HCT116 (cell line): ENCODE measurements around the gene CMTM2. TPM values are rescaled to one million over a fixed set of nuclear protein-coding genes. Genes with fewer than 3 reads are reported as not detected.

Experiments used
- ATAC-seq: fragments of 200-7000 bp; cut with Tn5 transposase; 2 replicates; pipeline ENCODE4 v1.9.1; 2020; ENCODE audit warnings: mild to moderate bottlenecking, moderate library complexity
- BruUV-seq: library from RNA; stranded (reverse); fragments of 400-500 nt; replicated peaks from 2 replicates; lab custom pipeline; 2021; lab: Mats Ljungman, UMichigan
- CTCF ChIA-PET: fragments of 300-600 bp; sonication (Branson Sonifier 250); formaldehyde crosslinking; loops from one replicate; lab custom pipeline; 2021; ENCODE audit warnings: antibody characterized with exemption; lab: Charles Lee
- POLR2A ChIA-PET: fragments of 300-600, 350-600 bp; sonication (Branson Sonifier 250); formaldehyde crosslinking; loops from one replicate; lab custom pipeline; 2021; ENCODE audit warnings: antibody characterized with exemption; lab: Charles Lee
- RAD21 ChIA-PET, 2 experiments: fragments of 300-600 bp; sonication (Branson Sonifier 250); formaldehyde crosslinking; loops; one replicate each; lab custom pipeline; 2023; ENCODE audit warnings: low total read pairs in 2 of 2; ENCODE audit not compliant: uncharacterized antibody in 2 of 2, unreplicated experiment in 2 of 2, low non-redundant PET in 1 of 2; lab: Charles Lee
- DNase-seq: peaks from one replicate; pipeline ENCODE4 v3.0.0-alpha.2; 2010; ENCODE audit warnings: low read depth, low spot score
- H2AFZ ChIP-seq: fragments of 200-600 bp; shearing (Covaris generic), sonication (generic); 2 replicates; pipeline ENCODE4 v1.6.1; 2017; ENCODE audit warnings: low read depth, mixed run types, mixed read lengths, antibody characterized with exemption, low read length; ENCODE audit not compliant: poor library complexity, severe bottlenecking
- H3K27ac ChIP-seq: 2 replicates; pipeline ENCODE4 v1.5.1; 2012; ENCODE audit warnings: low read depth, low read length
- H3K27me3 ChIP-seq: fragments of 200-600 bp; sonication (generic); 2 replicates; pipeline ENCODE4 v1.6.1; 2016; ENCODE audit warnings: mixed run types, low read length, mixed read lengths; ENCODE audit not compliant: insufficient read depth
- H3K36me3 ChIP-seq, 2 experiments: fragments of 200-500 bp in 1 of 2; fragments of 200-600 bp in 1 of 2; sonication (Bioruptor generic) in 1 of 2; sonication (generic) in 1 of 2; 2 replicates each; pipeline versions ENCODE4 v1.5.1 to v1.6.1; 2014 to 2016; ENCODE audit warnings: low read length in 2 of 2, inconsistent platforms in 1 of 2, mixed read lengths in 1 of 2, mixed run types in 1 of 2; ENCODE audit not compliant: insufficient read depth in 2 of 2, control insufficient read depth in 1 of 2
- H3K4me1 ChIP-seq, 2 experiments: fragments of 200-600 bp in 1 of 2; sonication (generic) in 1 of 2; 2 replicates each; pipeline versions ENCODE4 v1.5.1 to v1.6.1; 2012 to 2017; ENCODE audit warnings: low read length in 2 of 2, inconsistent platforms in 1 of 2, mild to moderate bottlenecking in 1 of 2, mixed read lengths in 1 of 2, mixed run types in 1 of 2, moderate library complexity in 1 of 2; ENCODE audit not compliant: insufficient read depth in 2 of 2, control insufficient read depth in 1 of 2
- H3K4me2 ChIP-seq: fragments of 200-600 bp; sonication (generic); 2 replicates; pipeline ENCODE4 v1.6.1; 2017; ENCODE audit warnings: mixed run types, low read length, mixed read lengths
- H3K4me3 ChIP-seq, 2 experiments: fragments of 200-600 bp in 1 of 2; sonication (generic) in 1 of 2; replicated peaks in 1 of 2; 2 replicates each; pipeline ENCODE4 v1.5.1; 2011 to 2016; ENCODE audit warnings: low read length in 2 of 2, control low read depth in 1 of 2, low read depth in 1 of 2, mild to moderate bottlenecking in 1 of 2, mixed read lengths in 1 of 2, mixed run types in 1 of 2
- H3K79me2 ChIP-seq: fragments of 200-600 bp; sonication (generic); 2 replicates; pipeline ENCODE4 v1.6.1; 2017; ENCODE audit warnings: mild to moderate bottlenecking, mixed run types, low read length, moderate library complexity, mixed read lengths; ENCODE audit not compliant: insufficient read depth
- H3K9ac ChIP-seq: fragments of 200-600 bp; sonication (generic); 2 replicates; pipeline ENCODE4 v1.6.1; 2016; ENCODE audit warnings: low read length, mixed read lengths
- H3K9me2 ChIP-seq: fragments of 200-600 bp; sonication (generic), shearing (Covaris generic); 2 replicates; pipeline ENCODE4 v1.6.1; 2017; ENCODE audit warnings: mixed run types, mild to moderate bottlenecking, moderate library complexity; ENCODE audit not compliant: insufficient read depth
- H3K9me3 ChIP-seq, 2 experiments: fragments of 200-500 bp in 1 of 2; fragments of 200-600 bp in 1 of 2; sonication (Bioruptor generic) in 1 of 2; sonication (generic) in 1 of 2; 2 replicates each; pipeline ENCODE4 v1.6.1; 2014 to 2017; ENCODE audit warnings: low read length in 2 of 2, mixed read lengths in 2 of 2, inconsistent platforms in 1 of 2, low read depth in 1 of 2, mild to moderate bottlenecking in 1 of 2, mixed run types in 1 of 2, moderate library complexity in 1 of 2; ENCODE audit not compliant: control insufficient read depth in 1 of 2, insufficient read depth in 1 of 2
- H4K20me1 ChIP-seq: fragments of 200-600 bp; sonication (generic), shearing (Covaris generic); 2 replicates; pipeline ENCODE4 v1.6.1; 2017; ENCODE audit warnings: mixed run types, mild to moderate bottlenecking, moderate library complexity; ENCODE audit not compliant: insufficient read depth
- CBX3 ChIP-seq: IDR thresholded peaks from 2 replicates; pipeline ENCODE4 v1.6.1; 2012; ENCODE audit warnings: low read depth
- CEBPB ChIP-seq: IDR thresholded peaks from 2 replicates; pipeline ENCODE4 v1.6.1; 2012; ENCODE audit warnings: low read depth
- EGR1 ChIP-seq: IDR thresholded peaks from 2 replicates; pipeline ENCODE4 v1.6.1; 2012; ENCODE audit warnings: low read depth
- JUND ChIP-seq: IDR thresholded peaks from 2 replicates; pipeline ENCODE4 v1.6.1; 2012
- POLR2A ChIP-seq: IDR thresholded peaks from 2 replicates; pipeline ENCODE4 v1.7.0; 2011; ENCODE audit warnings: borderline replicate concordance; ENCODE audit not compliant: insufficient read depth, insufficient read length; ENCODE audit errors: extremely low read depth
- RAD21 ChIP-seq: IDR thresholded peaks from 2 replicates; pipeline ENCODE4 v1.6.1; 2012; ENCODE audit warnings: low read depth, mild to moderate bottlenecking
- SIN3A ChIP-seq: IDR thresholded peaks from 2 replicates; pipeline ENCODE4 v1.6.1; 2012; ENCODE audit warnings: low read depth
- SRF ChIP-seq: IDR thresholded peaks from 2 replicates; pipeline ENCODE4 v1.6.1; 2012; ENCODE audit warnings: low read depth
- TCF7L2 ChIP-seq: IDR thresholded peaks from 2 replicates; pipeline ENCODE4 v1.7.0; 2011; ENCODE audit warnings: borderline replicate concordance, inconsistent platforms; ENCODE audit not compliant: insufficient read depth, insufficient read length; ENCODE audit errors: extremely low read depth
- ZFX ChIP-seq: fragments of 450-650 bp; IDR thresholded peaks from 2 replicates; pipeline ENCODE4 v1.6.1; 2017
- ZNF274 ChIP-seq: fragments of 200-500 bp; sonication (Bioruptor generic); IDR thresholded peaks from 2 replicates; pipeline ENCODE4 v1.6.1; 2014; ENCODE audit warnings: mild to moderate bottlenecking, low read depth, low read length, inconsistent platforms
- intact Hi-C: fragments of 100-400 bp; cut with micrococcal nuclease; formaldehyde crosslinking; loops from 2 replicates; pipeline ENCODE4 v1.10.0; 2022
- total RNA-seq: library from RNA; stranded (reverse); gene quantifications from one replicate; pipeline ENCODE4 v1.2.1, GENCODE V29; 2021; ENCODE audit not compliant: unreplicated experiment
- TF ChIP-seq, protein P1 (sequence below): IDR thresholded peaks from 2 replicates; pipeline ENCODE4 v1.6.1; 2012
- TF ChIP-seq, protein P2 (sequence below): IDR thresholded peaks from 2 replicates; pipeline ENCODE4 v1.6.1; 2012
- TF ChIP-seq, protein P3 (sequence below), 3 experiments: fragments of 200-600 bp in 1 of 3; sonication (generic) in 1 of 3; IDR thresholded peaks in 2 of 3; conservative IDR thresholded peaks in 1 of 3; 2 replicates each; pipeline ENCODE4 v1.5.1; 2012 to 2017; ENCODE audit warnings: low read depth in 2 of 3, low read length in 2 of 3, antibody characterized with exemption in 1 of 3, borderline replicate concordance in 1 of 3, control low read depth in 1 of 3, mild to moderate bottlenecking in 1 of 3, mixed read lengths in 1 of 3, mixed run types in 1 of 3, moderate library complexity in 1 of 3; ENCODE audit not compliant: insufficient read depth in 1 of 3
- TF ChIP-seq, protein P4 (sequence below): IDR thresholded peaks from 2 replicates; pipeline ENCODE4 v1.6.1; 2011; ENCODE audit warnings: mild to moderate bottlenecking, low read length, moderate library complexity; ENCODE audit not compliant: insufficient replicate concordance; ENCODE audit errors: extremely low read depth

CMTM2 gene
- total RNA-seq, 1 experiment from 2014 or later: 0.42 TPM

DNA sequence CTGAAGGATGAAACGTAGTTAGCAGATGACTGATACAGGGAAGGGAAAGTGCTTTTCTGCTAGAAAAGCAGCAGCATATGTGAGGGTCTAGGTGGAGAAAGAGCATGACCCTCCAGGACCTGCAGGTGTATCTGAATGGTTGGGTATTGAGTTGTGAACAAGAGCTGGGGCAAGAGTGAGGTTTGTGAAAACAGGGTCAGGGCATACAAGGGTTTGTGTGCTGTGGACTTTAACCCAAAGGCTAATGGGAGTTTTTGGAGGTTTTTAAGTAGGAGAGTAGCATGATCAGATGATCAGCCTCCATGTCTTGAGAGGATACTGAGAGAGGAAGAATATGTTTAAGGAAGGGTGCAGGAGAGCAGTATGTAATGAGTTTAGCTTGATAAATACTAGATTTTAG lies 19.2 kb upstream of the CMTM2 start:
- RAD21 ChIA-PET: no interaction called here
- Histone ChIP-seq H3K27me3 (no peaks in the 10 kb centered on the region), H3K27ac (no peak overlapping the region), H4K20me1 (no peaks in the 10 kb centered on the region), H3K9me3 (no peaks in the 10 kb centered on the region), H3K4me3 (no peak overlapping the region), H3K4me2 (no peak overlapping the region), H3K9me2 (no peaks in the 10 kb centered on the region), H3K9ac (no peak overlapping the region), H3K36me3 (peaks cover 4% of the 10 kb centered on the region in 2 experiments; a peak in 1 of 4 replicates), H2AFZ (no peak overlapping the region), H3K4me1 (no peaks in the 10 kb centered on the region), H3K79me2 (peaks cover 7% of the 10 kb centered on the region; the same call in 1 of the 2 replicates)
- CTCF ChIA-PET: interaction anchor here (0.7 to 0.8 kb wide), 2 partner anchors 153 to 349 kb away, joined by 3 read pairs; no protein-coding TSS in a partner anchor
- TF ChIP-seq EGR1 (no peak), CEBPB (no peak), CBX3 (no peak), POLR2A (no peak), JUND (no peak), SIN3A (no peak), SRF (no peak), ZNF274 (no peak), TCF7L2 (no peak), RAD21 (no peak), ZFX (no peak)
- TF ChIP-seq, protein P1, sequence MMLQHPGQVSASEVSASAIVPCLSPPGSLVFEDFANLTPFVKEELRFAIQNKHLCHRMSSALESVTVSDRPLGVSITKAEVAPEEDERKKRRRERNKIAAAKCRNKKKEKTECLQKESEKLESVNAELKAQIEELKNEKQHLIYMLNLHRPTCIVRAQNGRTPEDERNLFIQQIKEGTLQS: no peak
- TF ChIP-seq, protein P2, sequence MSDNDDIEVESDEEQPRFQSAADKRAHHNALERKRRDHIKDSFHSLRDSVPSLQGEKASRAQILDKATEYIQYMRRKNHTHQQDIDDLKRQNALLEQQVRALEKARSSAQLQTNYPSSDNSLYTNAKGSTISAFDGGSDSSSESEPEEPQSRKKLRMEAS: no peak
- TF ChIP-seq, protein P3, sequence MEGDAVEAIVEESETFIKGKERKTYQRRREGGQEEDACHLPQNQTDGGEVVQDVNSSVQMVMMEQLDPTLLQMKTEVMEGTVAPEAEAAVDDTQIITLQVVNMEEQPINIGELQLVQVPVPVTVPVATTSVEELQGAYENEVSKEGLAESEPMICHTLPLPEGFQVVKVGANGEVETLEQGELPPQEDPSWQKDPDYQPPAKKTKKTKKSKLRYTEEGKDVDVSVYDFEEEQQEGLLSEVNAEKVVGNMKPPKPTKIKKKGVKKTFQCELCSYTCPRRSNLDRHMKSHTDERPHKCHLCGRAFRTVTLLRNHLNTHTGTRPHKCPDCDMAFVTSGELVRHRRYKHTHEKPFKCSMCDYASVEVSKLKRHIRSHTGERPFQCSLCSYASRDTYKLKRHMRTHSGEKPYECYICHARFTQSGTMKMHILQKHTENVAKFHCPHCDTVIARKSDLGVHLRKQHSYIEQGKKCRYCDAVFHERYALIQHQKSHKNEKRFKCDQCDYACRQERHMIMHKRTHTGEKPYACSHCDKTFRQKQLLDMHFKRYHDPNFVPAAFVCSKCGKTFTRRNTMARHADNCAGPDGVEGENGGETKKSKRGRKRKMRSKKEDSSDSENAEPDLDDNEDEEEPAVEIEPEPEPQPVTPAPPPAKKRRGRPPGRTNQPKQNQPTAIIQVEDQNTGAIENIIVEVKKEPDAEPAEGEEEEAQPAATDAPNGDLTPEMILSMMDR (IDR thresholded peaks at IDR 0.05 in 2 of 3, conservative IDR thresholded peaks at IDR 0.05 in 1 of 3; ENCODE audit: borderline replicate concordance in 1 of 3, insufficient read depth in 1 of 3, low read depth in 2 of 3, low read length in 2 of 3): no peak
- TF ChIP-seq, protein P4, sequence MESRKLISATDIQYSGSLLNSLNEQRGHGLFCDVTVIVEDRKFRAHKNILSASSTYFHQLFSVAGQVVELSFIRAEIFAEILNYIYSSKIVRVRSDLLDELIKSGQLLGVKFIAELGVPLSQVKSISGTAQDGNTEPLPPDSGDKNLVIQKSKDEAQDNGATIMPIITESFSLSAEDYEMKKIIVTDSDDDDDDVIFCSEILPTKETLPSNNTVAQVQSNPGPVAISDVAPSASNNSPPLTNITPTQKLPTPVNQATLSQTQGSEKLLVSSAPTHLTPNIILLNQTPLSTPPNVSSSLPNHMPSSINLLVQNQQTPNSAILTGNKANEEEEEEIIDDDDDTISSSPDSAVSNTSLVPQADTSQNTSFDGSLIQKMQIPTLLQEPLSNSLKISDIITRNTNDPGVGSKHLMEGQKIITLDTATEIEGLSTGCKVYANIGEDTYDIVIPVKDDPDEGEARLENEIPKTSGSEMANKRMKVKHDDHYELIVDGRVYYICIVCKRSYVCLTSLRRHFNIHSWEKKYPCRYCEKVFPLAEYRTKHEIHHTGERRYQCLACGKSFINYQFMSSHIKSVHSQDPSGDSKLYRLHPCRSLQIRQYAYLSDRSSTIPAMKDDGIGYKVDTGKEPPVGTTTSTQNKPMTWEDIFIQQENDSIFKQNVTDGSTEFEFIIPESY: no peak
- no peak for ATAC-seq
- POLR2A ChIA-PET: no interaction called here
- DNase-seq: no peak
- no TSS peak for BruUV-seq
- intact Hi-C loops: loop anchor here (5.0 kb wide), 1 partner anchor 312 kb away; no protein-coding TSS in a partner anchor
